Tibial nerve (tissue), 4 donors: ENCODE measurements around the gene MTHFD1L. TPM values are rescaled to one million over a fixed set of nuclear protein-coding genes. Genes with fewer than 3 reads are reported as not detected.

Source experiments
- DNase-seq, 2 donors: peaks; one replicate each; pipeline ENCODE4 v3.0.0-alpha.2; 2019; ENCODE audit warnings: low spot score in 2 of 2
- H3K27ac ChIP-seq, 4 donors: fragments of 200-600 bp; sonication (generic) in 3 of 4; one replicate each; pipeline ENCODE4 v1.5.1; 2017 to 2019; ENCODE audit warnings: mild to moderate bottlenecking in 1 of 4
- H3K27me3 ChIP-seq, 2 donors: fragments of 200-600 bp; sonication (generic) in 1 of 2; one replicate each; pipeline versions ENCODE4 v1.5.1 to v1.6.0; 2017 to 2019
- H3K36me3 ChIP-seq, 3 donors: fragments of 200-600 bp; sonication (generic); one replicate each; pipeline ENCODE4 v1.5.1; 2018 to 2019
- H3K4me1 ChIP-seq, 4 donors: fragments of 200-600 bp; sonication (generic) in 3 of 4; one replicate each; pipeline ENCODE4 v1.5.1; 2017 to 2019
- H3K4me3 ChIP-seq, 4 donors: fragments of 200-600 bp; sonication (generic) in 3 of 4; one replicate each; pipeline ENCODE4 v1.5.1; 2017 to 2019; ENCODE audit warnings: mild to moderate bottlenecking in 1 of 4, moderate library complexity in 1 of 4
- H3K9me3 ChIP-seq, 4 donors: fragments of 200-600 bp; sonication (generic) in 3 of 4; one replicate each; pipeline ENCODE4 v1.5.1; 2017 to 2019
- EP300 ChIP-seq, 2 donors: sonication (generic); formaldehyde crosslinking; IDR thresholded peaks; one replicate each; pipeline ENCODE4 v1.6.1; 2017; ENCODE audit warnings: antibody characterized with exemption in 2 of 2, mild to moderate bottlenecking in 1 of 2
- POLR2A ChIP-seq, 2 donors: fragments of 450-650 bp; IDR thresholded peaks; one replicate each; pipeline ENCODE4 v1.6.1; 2017; ENCODE audit warnings: antibody characterized with exemption in 2 of 2, mild to moderate bottlenecking in 2 of 2, moderate library complexity in 2 of 2
- WGBS, 2 donors: methylation state at CpG; one replicate each; pipeline ENCODE4 v1.1.5; 2018; 5-methylcytosine and 5-hydroxymethylcytosine counted together
- total RNA-seq, 4 donors: library from RNA; depleted of rRNA; stranded (reverse); fragments of >200 nt; gene quantifications; one replicate each; pipeline ENCODE4 v1.1.0, GENCODE V29; 2016
- TF ChIP-seq, protein P1 (sequence below), 5 experiments: fragments of 200-600 bp in 3 of 5; fragments of 450-650 bp in 2 of 5; sonication (generic) in 3 of 5; IDR thresholded peaks; one replicate each; pipeline ENCODE4 v1.5.1; 2016 to 2019; ENCODE audit warnings: antibody characterized with exemption in 5 of 5, mild to moderate bottlenecking in 3 of 5, moderate library complexity in 2 of 5

MTHFD1L gene
- total RNA-seq, 4 donors from 2014 or later: 8.4 to 35.1 (median 13.1) TPM

DNA sequence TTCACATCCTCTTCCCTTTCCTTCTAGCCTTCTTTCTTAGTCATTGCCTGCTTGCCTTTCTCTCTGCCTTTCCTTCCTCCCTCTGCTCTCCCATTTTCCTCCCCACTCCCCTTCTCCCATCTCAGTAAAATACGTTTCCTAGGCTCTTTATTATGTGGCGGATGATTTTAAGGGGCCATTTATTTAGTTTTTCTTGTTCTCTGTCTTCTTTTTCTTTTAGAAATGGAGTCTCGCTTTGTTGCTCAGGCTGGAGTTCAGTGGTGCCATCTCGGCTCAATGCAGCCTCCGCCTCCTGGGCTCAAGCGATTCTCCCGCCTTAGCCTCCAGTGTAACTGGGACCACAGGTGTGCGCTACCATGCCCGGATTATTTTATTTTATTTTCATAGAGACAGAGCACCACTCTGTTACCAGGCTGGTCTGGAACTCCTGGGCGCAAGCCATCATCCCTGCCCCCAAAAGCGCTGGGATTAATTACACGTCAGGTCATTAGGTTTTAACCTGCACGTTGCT, 1.5 kb downstream of the MTHFD1L start:
- WGBS, 2 donors: 54 to 68% methylated on average over 13 of the region's 13 CpGs
- DNase-seq: no peak

DNA sequence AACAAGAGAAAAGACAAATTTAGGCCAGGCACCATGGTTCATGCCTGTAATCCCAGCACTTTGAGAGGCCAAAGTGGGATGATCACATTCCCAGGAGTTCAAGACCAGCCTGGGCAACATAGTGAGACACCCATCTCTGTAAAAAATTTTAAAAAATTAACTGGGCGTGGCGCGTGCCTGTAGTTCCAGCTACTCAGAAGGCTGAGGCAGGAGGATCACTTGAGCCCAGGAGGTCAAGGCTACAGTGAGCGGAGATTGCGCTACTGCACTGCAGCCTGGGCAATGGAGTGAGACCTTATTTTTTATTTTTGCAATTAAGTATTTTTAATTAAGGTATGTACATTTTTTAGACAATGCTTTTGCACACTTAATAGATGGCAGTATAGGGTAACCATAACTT, 3.3 kb downstream of the MTHFD1L start:
- TF ChIP-seq, protein P1, sequence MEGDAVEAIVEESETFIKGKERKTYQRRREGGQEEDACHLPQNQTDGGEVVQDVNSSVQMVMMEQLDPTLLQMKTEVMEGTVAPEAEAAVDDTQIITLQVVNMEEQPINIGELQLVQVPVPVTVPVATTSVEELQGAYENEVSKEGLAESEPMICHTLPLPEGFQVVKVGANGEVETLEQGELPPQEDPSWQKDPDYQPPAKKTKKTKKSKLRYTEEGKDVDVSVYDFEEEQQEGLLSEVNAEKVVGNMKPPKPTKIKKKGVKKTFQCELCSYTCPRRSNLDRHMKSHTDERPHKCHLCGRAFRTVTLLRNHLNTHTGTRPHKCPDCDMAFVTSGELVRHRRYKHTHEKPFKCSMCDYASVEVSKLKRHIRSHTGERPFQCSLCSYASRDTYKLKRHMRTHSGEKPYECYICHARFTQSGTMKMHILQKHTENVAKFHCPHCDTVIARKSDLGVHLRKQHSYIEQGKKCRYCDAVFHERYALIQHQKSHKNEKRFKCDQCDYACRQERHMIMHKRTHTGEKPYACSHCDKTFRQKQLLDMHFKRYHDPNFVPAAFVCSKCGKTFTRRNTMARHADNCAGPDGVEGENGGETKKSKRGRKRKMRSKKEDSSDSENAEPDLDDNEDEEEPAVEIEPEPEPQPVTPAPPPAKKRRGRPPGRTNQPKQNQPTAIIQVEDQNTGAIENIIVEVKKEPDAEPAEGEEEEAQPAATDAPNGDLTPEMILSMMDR (IDR thresholded peaks at IDR 0.05): no peak
- no peak for TF ChIP-seq EP300 (IDR thresholded peaks at IDR 0.05)
- 95 to 98% methylated on average over 5 of the region's 5 CpGs for WGBS, 2 donors

More for the DNA sequence above, 1.5 kb downstream of the MTHFD1L start:
- Histone ChIP-seq H3K27ac (peak overlapping the region; percentile 82 to 97 (median 86)), H3K36me3 (no peaks in the 10 kb centered on the region), H3K27me3 (no peaks in the 10 kb centered on the region), H3K4me1 (peaks cover 0 to 15% (median 1%) of the 10 kb centered on the region in 4 donors), H3K9me3 (no peaks in the 10 kb centered on the region), H3K4me3 (peak overlapping the region; percentile 49 to 97 (median 64))
- TF ChIP-seq POLR2A (IDR thresholded peaks at IDR 0.05) (no peak), EP300 (IDR thresholded peaks at IDR 0.05) (no peak)
- TF ChIP-seq, protein P1 (IDR thresholded peaks at IDR 0.05): no peak

DNA sequence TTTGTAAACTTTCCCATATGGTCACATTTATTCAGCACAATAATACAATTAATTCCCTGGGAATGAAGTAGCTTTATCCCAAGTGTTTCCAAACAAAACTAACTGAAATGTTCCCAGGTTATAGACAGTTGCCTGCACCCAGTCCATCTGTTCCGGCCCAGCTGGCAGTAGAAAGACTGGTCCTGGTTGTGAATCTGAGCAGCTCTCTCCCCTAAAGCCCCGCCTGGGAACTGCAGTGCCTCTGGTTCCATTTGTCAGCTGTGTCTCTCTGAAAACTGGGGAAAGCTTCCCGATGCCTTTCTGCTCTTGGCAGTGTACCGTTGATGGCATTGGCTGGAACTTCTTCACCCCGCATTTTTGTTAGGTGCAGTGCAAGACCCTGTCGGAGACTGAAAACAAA, 8.7 kb downstream of the MTHFD1L start:
- Histone ChIP-seq H3K9me3 (no peaks in the 10 kb centered on the region), H3K4me1 (peaks cover 0 to 8% (median 0%) of the 10 kb centered on the region in 4 donors), H3K4me3 (no peak overlapping the region), H3K36me3 (no peaks in the 10 kb centered on the region), H3K27ac (no peak overlapping the region), H3K27me3 (no peaks in the 10 kb centered on the region)
- no peak for DNase-seq
- TF ChIP-seq POLR2A (IDR thresholded peaks at IDR 0.05) (no peak), EP300 (IDR thresholded peaks at IDR 0.05) (no peak)
- TF ChIP-seq, protein P1 (IDR thresholded peaks at IDR 0.05): no peak
- 88 to 91% methylated on average over 6 of the region's 6 CpGs for WGBS, 2 donors

More for the DNA sequence above, 3.3 kb downstream of the MTHFD1L start:
- no peak overlapping the region for H3K4me3 ChIP-seq
- H3K36me3 ChIP-seq: no peaks in the 10 kb centered on the region
- DNase-seq: no peak
- no peaks in the 10 kb centered on the region for H3K9me3 ChIP-seq
- H3K27me3 ChIP-seq: no peaks in the 10 kb centered on the region
- no peak overlapping the region for H3K27ac ChIP-seq
- peaks cover 0 to 15% (median 1%) of the 10 kb centered on the region in 4 donors for H3K4me1 ChIP-seq

DNA sequence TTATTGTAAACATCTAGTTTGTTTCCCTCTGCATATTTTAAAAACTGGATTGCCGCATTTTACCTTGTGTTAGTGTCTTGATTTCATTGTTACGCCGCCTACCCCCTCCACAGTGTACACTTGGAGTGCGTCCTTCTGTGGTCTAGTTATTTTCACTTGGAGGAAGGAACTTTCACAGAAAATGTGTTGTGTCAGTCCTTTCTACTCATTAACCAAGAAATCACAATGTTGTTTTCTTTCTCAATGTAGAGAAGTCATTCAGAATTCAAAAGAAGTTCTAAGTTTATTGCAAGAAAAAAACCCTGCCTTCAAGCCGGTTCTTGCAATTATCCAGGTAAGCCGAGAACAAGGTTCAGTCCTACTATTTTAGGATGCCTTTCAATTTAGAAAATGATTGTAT, 10.3 kb downstream of the MTHFD1L start:
- no peaks in the 10 kb centered on the region for H3K9me3 ChIP-seq
- peak overlapping the region in 1 of 4 donors; percentile 69 for H3K27ac ChIP-seq
- no peak overlapping the region for H3K4me3 ChIP-seq
- H3K4me1 ChIP-seq: peaks cover 0 to 9% (median 0%) of the 10 kb centered on the region in 4 donors
- H3K36me3 ChIP-seq: no peaks in the 10 kb centered on the region
- no peaks in the 10 kb centered on the region for H3K27me3 ChIP-seq
- whole genome bisulfite sequencing, 2 donors: 72 to 82% methylated on average over 6 of the region's 6 CpGs
- no peak for DNase-seq
- TF ChIP-seq, protein P1 (IDR thresholded peaks at IDR 0.05): no peak
- TF ChIP-seq POLR2A (IDR thresholded peaks at IDR 0.05) (no peak), EP300 (IDR thresholded peaks at IDR 0.05) (no peak)

DNA sequence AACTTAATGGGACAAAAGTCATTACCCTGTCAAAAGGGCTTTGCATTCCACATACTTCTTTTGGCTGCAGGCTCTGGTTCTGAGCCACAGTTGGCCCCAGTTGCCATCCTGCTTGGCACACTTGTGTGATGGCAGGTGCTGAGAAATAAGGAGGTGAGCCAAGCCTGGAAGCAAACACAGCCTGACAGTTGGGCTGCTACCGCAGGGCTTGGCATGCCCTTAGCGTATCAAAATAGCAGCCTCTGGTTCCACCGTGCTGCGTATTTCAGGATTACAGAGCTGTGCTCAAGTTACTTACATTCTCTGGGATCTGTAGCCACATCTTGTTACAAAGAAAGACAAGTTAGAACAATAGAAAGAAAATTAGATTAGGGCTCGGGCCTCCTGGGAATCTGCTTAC, 11.1 kb downstream of the MTHFD1L start:
- Histone ChIP-seq H3K4me1 (peaks cover 0 to 16% (median 2%) of the 10 kb centered on the region in 4 donors), H3K27me3 (no peaks in the 10 kb centered on the region), H3K36me3 (no peaks in the 10 kb centered on the region), H3K27ac (peak overlapping the region in 1 of 4 donors; percentile 69), H3K9me3 (no peaks in the 10 kb centered on the region), H3K4me3 (no peak overlapping the region)
- 62 to 78% methylated on average over 5 of the region's 5 CpGs for WGBS, 2 donors
- no peak for DNase-seq
- no peak for TF ChIP-seq POLR2A (IDR thresholded peaks at IDR 0.05)
- TF ChIP-seq, protein P1 (IDR thresholded peaks at IDR 0.05): no peak
- TF ChIP-seq EP300 (IDR thresholded peaks at IDR 0.05): no peak
